ENCODE data around the gene GUCY2D.

GUCY2D gene

GRCh38 chr17:7992516-7992915 is 9.9 kb upstream of the GUCY2D start:
- DNase-seq (ENCODE audit: low read depth), result peak; percentile 70

- no peak for DNase-seq (ENCODE audit: low read depth)
Measured at GRCh38 chr17:7992924-7993323, 9.5 kb upstream of the GUCY2D start.

- DNase-seq (ENCODE audit: low read depth), result no peak
Measured at GRCh38 chr17:7993972-7994589, 8.3 kb upstream of the GUCY2D start.

GRCh38 chr17:7995724-7996123 is 6.7 kb upstream of the GUCY2D start:
- no peak for DNase-seq (ENCODE audit: low read depth)

- DNase-seq (ENCODE audit: low read depth), result peak; percentile 55
Measured at GRCh38 chr17:7997186-7997585, 5.2 kb upstream of the GUCY2D start.

- no peak for DNase-seq (ENCODE audit: low read depth)
Measured at GRCh38 chr17:8002721-8003593, 542 bp downstream of the GUCY2D start.

GRCh38 chr17:8003594-8004181 is 1.3 kb downstream of the GUCY2D start:
- DNase-seq (ENCODE audit: low read depth), result no peak

GRCh38 chr17:8004899-8005298 is 2.5 kb downstream of the GUCY2D start:
- peak; percentile 86 for DNase-seq (ENCODE audit: low read depth)

GRCh38 chr17:8005357-8005756 is 2.9 kb downstream of the GUCY2D start:
- peak; percentile 72 for DNase-seq (ENCODE audit: low read depth)

- no peak for DNase-seq (ENCODE audit: low read depth)
Measured at GRCh38 chr17:8005967-8006730, 3.7 kb downstream of the GUCY2D start.

GRCh38 chr17:8006836-8007680 is 4.6 kb downstream of the GUCY2D start:
- no peak for DNase-seq (ENCODE audit: low read depth)

GRCh38 chr17:8007836-8008235 is 5.4 kb downstream of the GUCY2D start:
- DNase-seq (ENCODE audit: low read depth), result no peak

GRCh38 chr17:8012045-8012580 is 9.7 kb downstream of the GUCY2D start:
- no peak for DNase-seq (ENCODE audit: low read depth)

GRCh38 chr17:8012996-8013640 is 10.7 kb downstream of the GUCY2D start:
- DNase-seq (ENCODE audit: low read depth), result no peak

GRCh38 chr17:8013731-8014557 is 11.5 kb downstream of the GUCY2D start:
- no peak for DNase-seq (ENCODE audit: low read depth)

GRCh38 chr17:8014558-8014850 is 12.1 kb downstream of the GUCY2D start:
- no peak for DNase-seq (ENCODE audit: low read depth)

- no peak for DNase-seq (ENCODE audit: low read depth)
Measured at GRCh38 chr17:8015236-8015956, 13.0 kb downstream of the GUCY2D start.

- DNase-seq (ENCODE audit: low read depth), result no peak
Measured at GRCh38 chr17:8015957-8016631, 13.7 kb downstream of the GUCY2D start.
